ENCODE results near the gene RNF168. TPM values are rescaled to one million over a fixed set of nuclear protein-coding genes. Genes with fewer than 3 reads are reported as not detected.
A peak's percentile ranks its signal among the peaks of the same experiment; 100 is the strongest.

RNF168 gene
- total and polyA plus RNA-seq, 2 of the 4 experiments (the other 2 are of a cell fraction) = 2.5 to 15.2 TPM

DNA sequence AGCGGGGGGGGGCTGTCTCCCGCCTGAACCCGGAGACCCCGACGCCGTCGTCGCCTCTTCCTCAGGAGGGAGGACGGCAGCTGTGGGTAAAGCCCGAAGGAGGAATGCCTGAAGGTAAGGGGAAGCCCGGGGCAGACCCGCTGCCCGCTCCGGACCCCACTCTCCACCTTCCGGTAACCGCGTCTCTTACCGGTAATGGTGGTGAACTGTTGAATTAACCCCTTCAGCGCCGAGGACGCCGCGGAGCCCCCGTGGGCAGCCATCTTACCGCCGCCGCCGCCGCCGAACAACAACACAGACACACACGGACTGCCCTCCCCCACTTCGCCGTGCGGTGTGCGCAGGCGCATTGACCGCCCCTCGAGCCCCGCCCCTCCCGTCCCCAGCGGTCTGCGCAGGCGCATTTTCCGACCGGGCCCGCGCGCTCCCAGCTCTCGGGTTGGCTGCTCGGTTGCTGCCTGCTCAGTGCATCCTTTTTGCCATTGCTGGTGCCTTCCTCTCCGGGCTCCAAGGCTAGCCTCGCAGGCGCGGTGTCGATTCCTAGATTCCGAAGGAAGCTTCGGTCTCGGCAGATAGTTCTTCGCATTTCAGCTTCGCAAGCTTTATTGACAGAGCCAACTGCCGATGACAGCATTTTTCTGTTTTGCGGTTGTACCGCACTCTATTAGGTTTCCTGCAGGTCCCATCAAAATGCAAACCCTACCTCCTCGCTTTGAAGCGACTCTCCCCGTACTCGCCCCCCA, 71.3 kb downstream of the RNF168 start, which contains the start of gene UBXN7:
UBXN7 (minus strand) TSS at position 291 of the 743 bp plus-strand sequence; CDS start at position 263, 28 bp downstream.
- H3K9ac ChIP-seq (ENCODE audit: low read depth, low read length) = peak within 1 kb of the TSS; percentile 83
- H3K4me1 ChIP-seq (ENCODE audit: control insufficient read depth, insufficient read depth, low read length) = peaks cover 3% of the 10 kb centered on the region
- in situ Hi-C loops (cut with MboI; ENCODE audit: low sequenced_read_pairs) (no loop called here), intact Hi-C loops (cut with micrococcal nuclease) (loop anchor here (2.0 to 5.0 kb wide), 2 partner anchors 70 to 180 kb away; partner anchors contain the start of gene RNF168), dilution Hi-C loops (cut with HindIII; ENCODE audit: low sequenced_read_pairs, unreplicated experiment) (no loop called here)
- BruUV-seq (replicated peaks) = no TSS peak
- peak within 1 kb of the TSS; percentile 27; the same call in 1 of the 2 replicates for H4K5ac ChIP-seq (ENCODE audit: low read depth, low read length)
- peaks cover 0 to 35% of the 10 kb centered on the region in 2 experiments; a peak in 3 of 4 replicates for H3K79me1 ChIP-seq (ENCODE audit: low read depth in 1 of 2, low read length in 2 of 2)
- H3K23ac ChIP-seq (ENCODE audit: low read depth, low read length) = peak within 1 kb of the TSS; percentile 96
- H3K4me2 ChIP-seq (ENCODE audit: low read depth, low read length) = peak within 1 kb of the TSS; percentile 67
- POLR2A ChIA-PET (ENCODE audit: unreplicated experiment) = interaction anchor here (0.6 to 1.0 kb wide), 2 partner anchors 13 to 96 kb away, joined by 3 to 9 read pairs; no protein-coding TSS in a partner anchor
- CTCF ChIA-PET = no interaction called here
- H3K4me3 ChIP-seq (ENCODE audit: insufficient read depth, low read depth, low read length) = peak within 1 kb of the TSS; percentile 86
- H3K4ac ChIP-seq (ENCODE audit: low read depth, low read length) = peak within 1 kb of the TSS; percentile 68
- peak within 1 kb of the TSS; percentile 39 for H3K18ac ChIP-seq (ENCODE audit: low read depth, low read length)
- H2BK20ac ChIP-seq (ENCODE audit: low read depth, low read length) = no peak within 1 kb of the TSS
- TF ChIP-seq, protein P1, sequence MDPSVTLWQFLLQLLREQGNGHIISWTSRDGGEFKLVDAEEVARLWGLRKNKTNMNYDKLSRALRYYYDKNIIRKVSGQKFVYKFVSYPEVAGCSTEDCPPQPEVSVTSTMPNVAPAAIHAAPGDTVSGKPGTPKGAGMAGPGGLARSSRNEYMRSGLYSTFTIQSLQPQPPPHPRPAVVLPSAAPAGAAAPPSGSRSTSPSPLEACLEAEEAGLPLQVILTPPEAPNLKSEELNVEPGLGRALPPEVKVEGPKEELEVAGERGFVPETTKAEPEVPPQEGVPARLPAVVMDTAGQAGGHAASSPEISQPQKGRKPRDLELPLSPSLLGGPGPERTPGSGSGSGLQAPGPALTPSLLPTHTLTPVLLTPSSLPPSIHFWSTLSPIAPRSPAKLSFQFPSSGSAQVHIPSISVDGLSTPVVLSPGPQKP (IDR thresholded peaks at IDR 0.05; ENCODE audit: borderline replicate concordance, low read depth, low read length) = no peak
- TF ChIP-seq CEBPB (IDR thresholded peaks at IDR 0.05; ENCODE audit: low read depth, low read length) = no peak
- TF ChIP-seq RFX5 (IDR thresholded peaks at IDR 0.05; ENCODE audit: low read depth, low read length) = 0 out of 2 replicates have a peak, but pooled peaks have one; percentile 23
- TF ChIP-seq MAZ (IDR thresholded peaks at IDR 0.05; ENCODE audit: borderline replicate concordance, low read depth, low read length) = peak; percentile 72
- TF ChIP-seq MXI1 (IDR thresholded peaks at IDR 0.05; ENCODE audit: borderline replicate concordance, low read depth, low read length) = no peak
- TF ChIP-seq MAFK (IDR thresholded peaks at IDR 0.05; ENCODE audit: low read depth, low read length) = 0 out of 2 replicates have a peak, but pooled peaks have one; percentile 35
- peak within 1 kb of the TSS; percentile 82 for H3K27ac ChIP-seq (ENCODE audit: insufficient read depth, low read length)
- peak within 1 kb of the TSS; percentile 70 for H4K91ac ChIP-seq (ENCODE audit: insufficient read depth, low read depth, low read length)
- peak within 1 kb of the TSS; percentile 62 for H2BK5ac ChIP-seq (ENCODE audit: low read depth, low read length, poor library complexity, severe bottlenecking)
- H2AK9ac ChIP-seq (replicated peaks; ENCODE audit: low read depth, low read length, poor library complexity) = peak within 1 kb of the TSS; percentile 91
- peaks cover 7% of the 10 kb centered on the region for H3K9me1 ChIP-seq (ENCODE audit: insufficient read depth, low read length)
- H3K14ac ChIP-seq (replicated peaks; ENCODE audit: low read depth, low read length) = peak within 1 kb of the TSS; percentile 88
- peak within 1 kb of the TSS; percentile 24 for H2AK5ac ChIP-seq (ENCODE audit: low read depth, low read length)
- H4K8ac ChIP-seq (ENCODE audit: low read depth in 2 of 2, low read length in 2 of 2) = peak within 1 kb of the TSS; percentile 19 to 70; a peak in 2 of 4 replicates
- ATAC-seq (ENCODE audit: low read depth) = peak; percentile 95
- peak within 1 kb of the TSS; percentile 51; the same call in 1 of the 2 replicates for H2BK120ac ChIP-seq (ENCODE audit: low read depth, low read length)
- peak within 1 kb of the TSS; percentile 70 for H3K56ac ChIP-seq (ENCODE audit: extremely low read depth, insufficient read depth, low read length)
- H3K9me3 ChIP-seq (ENCODE audit: control insufficient read depth, insufficient read depth, low read length) = no peaks in the 10 kb centered on the region
- DNase-seq = peak; percentile 90
- no peaks in the 10 kb centered on the region for H3K27me3 ChIP-seq (ENCODE audit: control insufficient read depth, insufficient read depth, low read length)
- peaks cover 38% of the 10 kb centered on the region for H4K20me1 ChIP-seq (ENCODE audit: insufficient read depth, low read length)
- peaks cover 3% of the 10 kb centered on the region; the same call in 1 of the 2 replicates for H3K36me3 ChIP-seq (ENCODE audit: control insufficient read depth, insufficient read depth, low read length)
- WGBS, 2 experiments (ENCODE audit: extremely low coverage in 2 of 2, insufficient read length in 1 of 2) = 0% methylated on average over 23 of the region's 67 CpGs; no CpG with 5 or more reads in 1 of the 2 experiments
- H2BK15ac ChIP-seq (ENCODE audit: low read depth, low read length) = no peak within 1 kb of the TSS; the same call in 2 of the 3 replicates
- H2AFZ ChIP-seq (replicated peaks; ENCODE audit: low read length, poor library complexity) = peak within 1 kb of the TSS; percentile 94

Data from IMR-90 (cell line).